K562 (cell line): ENCODE results near the gene PI4KA. TPM values are rescaled to one million over a fixed set of nuclear protein-coding genes. Genes with fewer than 3 reads are reported as not detected.

ENCODE experiments used
- GATA2 ChIP-seq: sonication (generic); formaldehyde crosslinking; IDR thresholded peaks from 2 replicates; pipeline ENCODE4 v1.4.0; 2020; ENCODE audit warnings: mild to moderate bottlenecking, missing genetic modification reagents
- GATAD2A ChIP-seq: fragments of 450-650 bp; IDR thresholded peaks from 2 replicates; pipeline ENCODE4 v1.6.1; 2017
- REST ChIP-seq, 2 experiments: fragments of 450-650 bp; formaldehyde crosslinking in 1 of 2; IDR thresholded peaks; 2 replicates each; pipeline versions ENCODE4 v1.4.0 to v1.6.1; 2014 to 2020; ENCODE audit warnings: mild to moderate bottlenecking in 2 of 2, borderline replicate concordance in 1 of 2, low read depth in 1 of 2
- RNF219 ChIP-seq: fragments of 250-450 bp; sonication (Bioruptor Pico); IDR thresholded peaks from 2 replicates; pipeline ENCODE4 v1.5.0; 2022; ENCODE audit warnings: mild to moderate bottlenecking
- TAF1 ChIP-seq: IDR thresholded peaks from 2 replicates; pipeline ENCODE4 v1.6.1; 2011; ENCODE audit warnings: mild to moderate bottlenecking, low read length, moderate library complexity; ENCODE audit not compliant: insufficient read depth, control insufficient read depth, severe bottlenecking; ENCODE audit errors: extremely low read depth
- ZNF184 ChIP-seq: sonication (generic); formaldehyde crosslinking; IDR thresholded peaks from 2 replicates; pipeline ENCODE4 v1.5.0; 2020; ENCODE audit warnings: missing genetic modification reagents
- ZNF23 ChIP-seq: fragments of 250-450 bp; sonication (Bioruptor Pico); IDR thresholded peaks from 2 replicates; pipeline ENCODE4 v1.4.0; 2020; ENCODE audit warnings: mild to moderate bottlenecking
- ZNF384 ChIP-seq: IDR thresholded peaks from 2 replicates; pipeline ENCODE4 v1.6.1; 2012; ENCODE audit warnings: low read depth, low read length, improper control_type of control experiment
- ZNF444 ChIP-seq: fragments of 250-450 bp; sonication (Bioruptor Pico); IDR thresholded peaks from 2 replicates; pipeline ENCODE4 v1.4.0; 2020; ENCODE audit warnings: mild to moderate bottlenecking, moderate library complexity
- polyA plus RNA-seq, 8 experiments: library from polyadenylated mRNA; depleted of rRNA in 4 of 8; stranded (reverse) in 5 of 8; unstranded in 3 of 8; fragments of >200 nt; fragmentation: Nextera tagmentation in 2 of 8; fragmentation: Illumina TruSeq in 1 of 8; extraction: Ambion mirVana in 2 of 8; extraction: Trizol in 1 of 8; gene quantifications; 2 replicates each; pipeline versions ENCODE4 v1.2.1 to v1.2.3, GENCODE V29; 2011 to 2014; ENCODE audit warnings: inconsistent platforms in 1 of 8, missing spikeins in 1 of 8
- total RNA-seq, 7 experiments: library from RNA; depleted of rRNA in 6 of 7; stranded (reverse); fragments of >200 nt in 6 of 7; fragmentation: Illumina TruSeq in 2 of 7; extraction: Trizol in 2 of 7; gene quantifications; 2 replicates each; pipeline versions ENCODE4 v1.2.1 to v1.2.3, GENCODE V29; 2011 to 2021; ENCODE audit warnings: low replicate concordance in 1 of 7
- TF ChIP-seq, protein P1 (sequence below): fragments of 450-650 bp; formaldehyde crosslinking; IDR thresholded peaks from 2 replicates; pipeline ENCODE4 v1.4.0; 2020; ENCODE audit warnings: mild to moderate bottlenecking, moderate library complexity
- TF ChIP-seq, protein P2 (sequence below): IDR thresholded peaks from 3 replicates; pipeline ENCODE4 v1.6.1; 2011; ENCODE audit warnings: borderline replicate concordance, mild to moderate bottlenecking; ENCODE audit not compliant: insufficient read length, insufficient read depth

The PI4KA gene
- total and polyA plus RNA-seq, 9 of the 15 experiments (the other 6 are each of a cell fraction or from before 2014, with no cell fraction given), result 7.3 to 187 (median 84.7) TPM

GRCh38 chr22:20792221-20792965, 66.2 kb downstream of the PI4KA start (continued):
- TF ChIP-seq REST (IDR thresholded peaks at IDR 0.05; ENCODE audit: borderline replicate concordance), result no peak
- no peak for TF ChIP-seq REST (CRISPR knock-in tag; IDR thresholded peaks at IDR 0.05; ENCODE audit: low read depth)
- TF ChIP-seq RNF219 (CRISPR knock-in tag), result no peak
- TF ChIP-seq, protein P1, sequence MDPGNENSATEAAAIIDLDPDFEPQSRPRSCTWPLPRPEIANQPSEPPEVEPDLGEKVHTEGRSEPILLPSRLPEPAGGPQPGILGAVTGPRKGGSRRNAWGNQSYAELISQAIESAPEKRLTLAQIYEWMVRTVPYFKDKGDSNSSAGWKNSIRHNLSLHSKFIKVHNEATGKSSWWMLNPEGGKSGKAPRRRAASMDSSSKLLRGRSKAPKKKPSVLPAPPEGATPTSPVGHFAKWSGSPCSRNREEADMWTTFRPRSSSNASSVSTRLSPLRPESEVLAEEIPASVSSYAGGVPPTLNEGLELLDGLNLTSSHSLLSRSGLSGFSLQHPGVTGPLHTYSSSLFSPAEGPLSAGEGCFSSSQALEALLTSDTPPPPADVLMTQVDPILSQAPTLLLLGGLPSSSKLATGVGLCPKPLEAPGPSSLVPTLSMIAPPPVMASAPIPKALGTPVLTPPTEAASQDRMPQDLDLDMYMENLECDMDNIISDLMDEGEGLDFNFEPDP, result no peak
- no peak for TF ChIP-seq GATAD2A
- no peak for TF ChIP-seq ZNF444 (CRISPR knock-in tag)
- TF ChIP-seq GATA2 (CRISPR knock-in tag), result no peak
- TF ChIP-seq ZNF23, result no peak
- TF ChIP-seq, protein P2, sequence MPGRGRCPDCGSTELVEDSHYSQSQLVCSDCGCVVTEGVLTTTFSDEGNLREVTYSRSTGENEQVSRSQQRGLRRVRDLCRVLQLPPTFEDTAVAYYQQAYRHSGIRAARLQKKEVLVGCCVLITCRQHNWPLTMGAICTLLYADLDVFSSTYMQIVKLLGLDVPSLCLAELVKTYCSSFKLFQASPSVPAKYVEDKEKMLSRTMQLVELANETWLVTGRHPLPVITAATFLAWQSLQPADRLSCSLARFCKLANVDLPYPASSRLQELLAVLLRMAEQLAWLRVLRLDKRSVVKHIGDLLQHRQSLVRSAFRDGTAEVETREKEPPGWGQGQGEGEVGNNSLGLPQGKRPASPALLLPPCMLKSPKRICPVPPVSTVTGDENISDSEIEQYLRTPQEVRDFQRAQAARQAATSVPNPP, result no peak
- TF ChIP-seq ZNF384, result no peak
- TF ChIP-seq ZNF184 (CRISPR knock-in tag), result no peak
- TF ChIP-seq TAF1, result no peak
